HL-60 (cell line): ENCODE data around the gene SMURF1.

Experiments
- DNase-seq, 2 experiments: peaks; one replicate each; pipeline ENCODE4 v3.0.0-alpha.2; 2010 to 2020; ENCODE audit warnings: low read depth in 1 of 2, low spot score in 1 of 2
- H3K27ac ChIP-seq: fragments of 250-450 bp; sonication (Bioruptor Pico); replicated peaks from 2 replicates; pipeline ENCODE4 v1.5.1; 2020; ENCODE audit warnings: mild to moderate bottlenecking, moderate library complexity
- H3K27me3 ChIP-seq: fragments of 250-450 bp; sonication (Bioruptor Pico); 2 replicates; pipeline ENCODE4 v1.5.1; 2021; ENCODE audit warnings: mild to moderate bottlenecking, moderate library complexity; ENCODE audit not compliant: insufficient read depth, poor library complexity, severe bottlenecking
- H3K4me3 ChIP-seq: replicated peaks from 2 replicates; pipeline ENCODE4 v1.5.1; 2011; ENCODE audit warnings: mild to moderate bottlenecking, control low read depth, low read length; ENCODE audit not compliant: insufficient read depth
- GABPA ChIP-seq: IDR thresholded peaks from 2 replicates; pipeline ENCODE4 v1.6.1; 2012; ENCODE audit warnings: low read depth
- POLR2AphosphoS5 ChIP-seq: IDR thresholded peaks from 2 replicates; pipeline ENCODE4 v1.6.1; 2012; ENCODE audit warnings: low read depth
- SPI1 ChIP-seq: IDR thresholded peaks from 2 replicates; pipeline ENCODE4 v1.6.1; 2012; ENCODE audit warnings: low read depth, mild to moderate bottlenecking, borderline replicate concordance
- TF ChIP-seq, protein P1 (sequence below): IDR thresholded peaks from one replicate; pipeline ENCODE4 v1.5.1; 2011; ENCODE audit warnings: low read length, control low read depth, inconsistent platforms; ENCODE audit not compliant: insufficient read depth
- TF ChIP-seq, protein P2 (sequence below): IDR thresholded peaks from 2 replicates; pipeline ENCODE4 v1.6.1; 2012; ENCODE audit warnings: low read depth; ENCODE audit not compliant: insufficient replicate concordance

The SMURF1 gene

DNA sequence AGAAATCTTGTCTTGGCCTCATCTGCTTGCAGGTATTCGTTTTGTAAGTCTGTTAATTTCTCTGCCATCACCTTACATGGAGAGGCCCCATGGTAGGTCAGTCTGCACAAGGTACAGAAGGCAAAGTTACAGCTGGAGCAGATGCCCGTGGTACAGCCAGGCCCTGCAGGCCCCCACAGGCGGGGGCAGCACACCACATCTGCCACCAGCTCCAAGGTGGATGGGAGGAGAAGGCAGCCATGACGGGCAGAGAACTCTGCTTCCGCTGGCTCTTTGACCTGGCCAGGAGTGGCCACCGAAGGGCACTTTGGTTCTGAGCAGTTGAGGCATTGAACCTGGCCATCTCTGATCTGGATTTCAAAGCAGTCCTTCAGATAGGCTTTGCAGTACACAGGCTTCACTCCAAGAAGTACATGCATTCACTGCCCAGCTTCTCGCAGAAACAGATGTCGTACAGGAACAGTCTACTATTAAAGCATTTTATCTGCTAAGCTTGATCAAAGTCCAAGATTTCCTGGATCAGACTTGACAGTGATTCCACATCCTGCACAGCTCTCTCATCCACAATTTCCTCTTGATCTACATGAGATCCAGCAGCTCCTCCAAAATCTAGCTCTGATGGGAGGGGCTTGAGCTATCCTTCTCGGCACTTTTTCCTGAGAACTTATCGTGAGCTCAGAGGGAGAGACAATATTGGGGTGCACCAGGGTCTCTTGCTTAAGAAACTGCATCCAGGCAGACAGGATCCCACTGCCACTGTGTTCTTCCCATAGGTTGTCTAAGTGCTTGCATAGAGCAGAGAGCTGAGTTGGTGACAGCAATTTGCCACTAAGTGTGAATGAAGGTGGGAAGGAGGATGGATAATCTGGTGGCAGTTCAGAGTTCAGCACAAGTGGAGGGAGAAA is 144.8 kb downstream of the SMURF1 start:
- Histone ChIP-seq H3K4me3 (no peak overlapping the region), H3K27me3 (no peaks in the 10 kb centered on the region), H3K27ac (no peak overlapping the region)
- TF ChIP-seq SPI1 (no peak), GABPA (no peak), POLR2AphosphoS5 (no peak)
- TF ChIP-seq, protein P1, sequence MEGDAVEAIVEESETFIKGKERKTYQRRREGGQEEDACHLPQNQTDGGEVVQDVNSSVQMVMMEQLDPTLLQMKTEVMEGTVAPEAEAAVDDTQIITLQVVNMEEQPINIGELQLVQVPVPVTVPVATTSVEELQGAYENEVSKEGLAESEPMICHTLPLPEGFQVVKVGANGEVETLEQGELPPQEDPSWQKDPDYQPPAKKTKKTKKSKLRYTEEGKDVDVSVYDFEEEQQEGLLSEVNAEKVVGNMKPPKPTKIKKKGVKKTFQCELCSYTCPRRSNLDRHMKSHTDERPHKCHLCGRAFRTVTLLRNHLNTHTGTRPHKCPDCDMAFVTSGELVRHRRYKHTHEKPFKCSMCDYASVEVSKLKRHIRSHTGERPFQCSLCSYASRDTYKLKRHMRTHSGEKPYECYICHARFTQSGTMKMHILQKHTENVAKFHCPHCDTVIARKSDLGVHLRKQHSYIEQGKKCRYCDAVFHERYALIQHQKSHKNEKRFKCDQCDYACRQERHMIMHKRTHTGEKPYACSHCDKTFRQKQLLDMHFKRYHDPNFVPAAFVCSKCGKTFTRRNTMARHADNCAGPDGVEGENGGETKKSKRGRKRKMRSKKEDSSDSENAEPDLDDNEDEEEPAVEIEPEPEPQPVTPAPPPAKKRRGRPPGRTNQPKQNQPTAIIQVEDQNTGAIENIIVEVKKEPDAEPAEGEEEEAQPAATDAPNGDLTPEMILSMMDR: no peak
- TF ChIP-seq, protein P2, sequence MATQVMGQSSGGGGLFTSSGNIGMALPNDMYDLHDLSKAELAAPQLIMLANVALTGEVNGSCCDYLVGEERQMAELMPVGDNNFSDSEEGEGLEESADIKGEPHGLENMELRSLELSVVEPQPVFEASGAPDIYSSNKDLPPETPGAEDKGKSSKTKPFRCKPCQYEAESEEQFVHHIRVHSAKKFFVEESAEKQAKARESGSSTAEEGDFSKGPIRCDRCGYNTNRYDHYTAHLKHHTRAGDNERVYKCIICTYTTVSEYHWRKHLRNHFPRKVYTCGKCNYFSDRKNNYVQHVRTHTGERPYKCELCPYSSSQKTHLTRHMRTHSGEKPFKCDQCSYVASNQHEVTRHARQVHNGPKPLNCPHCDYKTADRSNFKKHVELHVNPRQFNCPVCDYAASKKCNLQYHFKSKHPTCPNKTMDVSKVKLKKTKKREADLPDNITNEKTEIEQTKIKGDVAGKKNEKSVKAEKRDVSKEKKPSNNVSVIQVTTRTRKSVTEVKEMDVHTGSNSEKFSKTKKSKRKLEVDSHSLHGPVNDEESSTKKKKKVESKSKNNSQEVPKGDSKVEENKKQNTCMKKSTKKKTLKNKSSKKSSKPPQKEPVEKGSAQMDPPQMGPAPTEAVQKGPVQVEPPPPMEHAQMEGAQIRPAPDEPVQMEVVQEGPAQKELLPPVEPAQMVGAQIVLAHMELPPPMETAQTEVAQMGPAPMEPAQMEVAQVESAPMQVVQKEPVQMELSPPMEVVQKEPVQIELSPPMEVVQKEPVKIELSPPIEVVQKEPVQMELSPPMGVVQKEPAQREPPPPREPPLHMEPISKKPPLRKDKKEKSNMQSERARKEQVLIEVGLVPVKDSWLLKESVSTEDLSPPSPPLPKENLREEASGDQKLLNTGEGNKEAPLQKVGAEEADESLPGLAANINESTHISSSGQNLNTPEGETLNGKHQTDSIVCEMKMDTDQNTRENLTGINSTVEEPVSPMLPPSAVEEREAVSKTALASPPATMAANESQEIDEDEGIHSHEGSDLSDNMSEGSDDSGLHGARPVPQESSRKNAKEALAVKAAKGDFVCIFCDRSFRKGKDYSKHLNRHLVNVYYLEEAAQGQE: no peak
- no peak for DNase-seq

DNA sequence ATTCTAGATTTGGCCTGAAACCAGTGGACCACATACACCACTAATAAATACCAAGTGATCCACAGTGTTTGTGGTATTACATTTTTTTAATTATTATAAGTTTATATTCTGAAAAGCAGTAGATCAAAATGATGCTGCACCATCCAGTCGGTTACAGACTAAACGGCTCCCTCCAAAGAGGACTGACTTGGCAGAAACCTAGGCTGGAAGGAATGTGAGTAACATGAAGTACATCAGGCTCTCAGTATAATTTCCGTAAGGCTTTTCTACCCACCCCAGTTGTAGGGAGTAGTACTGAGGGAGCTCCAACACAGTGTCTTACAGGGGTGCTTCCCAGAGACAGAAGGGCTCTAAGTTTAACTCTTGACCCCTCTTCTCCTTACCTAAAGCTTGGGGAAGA is 146.1 kb downstream of the SMURF1 start:
- no peak for DNase-seq
- TF ChIP-seq, protein P1: no peak
- TF ChIP-seq POLR2AphosphoS5: no peak
- TF ChIP-seq, protein P2: no peak
- no peak for TF ChIP-seq SPI1
- TF ChIP-seq GABPA: no peak
- Histone ChIP-seq H3K4me3 (no peak overlapping the region), H3K27ac (no peak overlapping the region), H3K27me3 (no peaks in the 10 kb centered on the region)

DNA sequence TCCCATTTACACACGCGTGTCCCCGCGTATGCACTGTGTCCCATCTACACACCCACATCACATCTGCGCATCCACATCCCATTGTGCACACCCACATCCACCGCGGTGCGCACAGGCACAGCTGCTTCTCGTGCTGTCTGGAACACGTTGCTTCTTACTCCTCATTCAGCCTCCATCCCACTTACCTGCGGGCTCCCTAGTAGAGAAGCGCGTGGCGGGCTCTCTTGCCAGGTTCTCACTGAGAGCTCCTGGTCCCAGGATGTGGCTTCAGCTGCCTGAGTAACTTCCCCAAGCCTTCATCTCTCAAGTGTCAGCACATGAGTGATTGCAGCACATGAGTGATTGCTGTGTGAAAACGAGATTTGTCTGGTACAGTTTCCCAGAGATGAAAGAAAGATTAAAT is 147.8 kb downstream of the SMURF1 start:
- DNase-seq: no peak
- Histone ChIP-seq H3K27me3 (no peaks in the 10 kb centered on the region), H3K4me3 (no peak overlapping the region), H3K27ac (no peak overlapping the region)
- TF ChIP-seq, protein P1: no peak
- TF ChIP-seq SPI1 (no peak), GABPA (no peak), POLR2AphosphoS5 (no peak)
- TF ChIP-seq, protein P2: no peak
